GM18526 (cell line): ENCODE data around the gene TPCN1.

Experiments
- POLR2A ChIP-seq: IDR thresholded peaks from 3 replicates; pipeline ENCODE4 v1.6.1; 2011; ENCODE audit not compliant: insufficient read length; ENCODE audit errors: extremely low read depth

TPCN1 gene

GRCh38 chr12:113287146-113287898 is 66.1 kb downstream of the TPCN1 start:
- no peak for TF ChIP-seq POLR2A

- TF ChIP-seq POLR2A = no peak
Measured at GRCh38 chr12:113287899-113288282, 66.6 kb downstream of the TPCN1 start.

GRCh38 chr12:113289361-113289760 is 68.1 kb downstream of the TPCN1 start:
- no peak for TF ChIP-seq POLR2A

GRCh38 chr12:113290506-113290905 is 69.2 kb downstream of the TPCN1 start:
- TF ChIP-seq POLR2A = no peak

- no peak for TF ChIP-seq POLR2A
Measured at GRCh38 chr12:113291586-113291985, 70.3 kb downstream of the TPCN1 start.

GRCh38 chr12:113292091-113292490 is 70.8 kb downstream of the TPCN1 start:
- no peak for TF ChIP-seq POLR2A

- no peak for TF ChIP-seq POLR2A
Measured at GRCh38 chr12:113292547-113292946, 71.3 kb downstream of the TPCN1 start.

- no peak for TF ChIP-seq POLR2A
Measured at GRCh38 chr12:113293100-113293499, 71.8 kb downstream of the TPCN1 start.

GRCh38 chr12:113295886-113296556 is 74.8 kb downstream of the TPCN1 start:
- TF ChIP-seq POLR2A = no peak

GRCh38 chr12:113296557-113297213 is 75.4 kb downstream of the TPCN1 start:
- no peak for TF ChIP-seq POLR2A

GRCh38 chr12:113297214-113297587 is 75.9 kb downstream of the TPCN1 start:
- no peak for TF ChIP-seq POLR2A

GRCh38 chr12:113297621-113298471 is 76.6 kb downstream of the TPCN1 start:
- TF ChIP-seq POLR2A = no peak

- no peak for TF ChIP-seq POLR2A
Measured at GRCh38 chr12:113298472-113298817, 77.2 kb downstream of the TPCN1 start.

GRCh38 chr12:113298861-113299545 is 77.7 kb downstream of the TPCN1 start:
- no peak for TF ChIP-seq POLR2A
